NCI-H345 (cell line): ENCODE results near the gene TBX2.
"Not testable (repeated sequence)": the region's sequence is repeated elsewhere in the genome, so short reads cannot be mapped to it uniquely, and the experiment has no call there.

Source experiments
- DNase-seq: peaks from one replicate; lab custom pipeline; 2025; lab: John Stamatoyannopoulos, UW

TBX2 gene

GRCh38 chr17:61431594-61432311, 32.1 kb downstream of the TBX2 start:
- DNase-seq, result no peak

GRCh38 chr17:61436273-61436672, 36.6 kb downstream of the TBX2 start:
- no peak for DNase-seq

GRCh38 chr17:61436995-61437704, 37.5 kb downstream of the TBX2 start:
- DNase-seq, result no peak

GRCh38 chr17:61440697-61441096, 41.1 kb downstream of the TBX2 start:
- DNase-seq, result no peak

GRCh38 chr17:61441507-61441906, 41.9 kb downstream of the TBX2 start:
- DNase-seq, result not testable (repeated sequence)

DNA sequence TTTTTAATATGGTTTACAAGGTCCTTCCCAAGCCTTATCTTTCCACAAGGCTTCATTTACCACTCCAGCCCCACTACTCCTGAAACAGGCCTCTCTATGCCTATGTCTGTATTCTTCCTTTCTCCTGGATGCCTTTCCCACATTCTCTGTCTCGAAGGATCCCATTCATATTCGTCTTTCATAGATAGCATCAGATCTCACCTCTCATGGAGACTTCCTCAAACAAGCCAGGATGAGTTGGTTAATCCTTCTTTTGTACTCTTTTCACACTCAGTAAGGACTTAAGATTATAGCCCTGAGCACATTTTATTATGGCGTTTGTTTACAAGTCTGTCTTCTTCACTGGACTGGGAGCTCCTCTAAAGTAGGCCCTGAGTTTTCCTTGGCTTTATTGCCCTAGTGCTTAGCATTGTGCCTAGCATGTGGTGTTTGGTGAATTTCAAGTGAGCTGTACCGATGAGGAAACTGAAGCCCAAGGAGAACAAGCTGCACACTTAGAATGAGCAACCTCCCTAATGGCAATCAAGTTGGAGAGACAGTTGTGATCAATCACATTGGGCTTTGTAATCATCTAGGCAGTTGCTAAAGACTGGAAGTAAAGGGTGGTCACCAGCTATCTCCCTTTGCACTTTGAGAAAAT, 42.6 kb downstream of the TBX2 start:
- no peak for DNase-seq

- DNase-seq, result no peak
These were observed 43.3 kb downstream of the TBX2 start for GRCh38 chr17:61442878-61443474.

DNA sequence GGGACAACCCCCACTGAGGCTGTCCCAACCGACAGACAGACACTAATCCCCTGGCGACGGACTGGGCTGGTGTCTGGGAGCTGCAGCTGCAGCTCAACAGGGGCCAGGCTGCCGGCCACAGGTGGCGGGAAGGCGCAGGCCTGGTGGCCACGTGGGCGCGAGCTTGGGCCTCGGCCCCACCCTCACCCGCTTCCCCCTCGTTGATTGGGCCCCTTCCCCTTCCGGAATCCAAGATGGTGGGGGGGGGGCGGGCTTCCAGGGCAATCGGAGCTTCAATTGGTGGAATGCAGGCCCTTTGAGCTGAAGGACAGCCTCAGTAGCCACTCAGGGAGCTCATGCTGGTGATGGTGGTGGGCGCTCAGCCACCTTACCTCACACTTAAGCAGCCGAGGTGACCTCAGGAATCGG, 43.8 kb downstream of the TBX2 start:
- no peak for DNase-seq

GRCh38 chr17:61444075-61444474, 44.4 kb downstream of the TBX2 start:
- no peak for DNase-seq

GRCh38 chr17:61444831-61445230, 45.2 kb downstream of the TBX2 start:
- no peak for DNase-seq

DNA sequence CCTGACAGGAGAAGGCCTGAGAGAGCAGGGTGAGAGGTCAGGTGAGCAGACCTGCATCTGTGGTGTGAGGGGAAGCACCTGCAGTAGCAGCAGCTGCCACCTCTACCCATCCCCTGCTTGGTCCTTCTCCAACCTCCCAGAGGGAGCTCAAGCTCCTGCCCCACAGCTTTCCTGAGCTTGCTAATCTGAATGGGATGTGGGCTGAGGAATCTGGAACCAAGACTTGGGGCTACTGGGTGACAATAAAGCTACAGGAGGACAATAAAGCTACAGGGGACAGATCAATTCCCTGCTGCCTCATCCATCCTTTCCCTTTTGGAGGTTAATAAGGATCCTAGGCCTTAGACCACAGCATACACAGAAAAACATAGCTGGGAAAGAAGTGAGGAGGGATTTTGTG, 47.7 kb downstream of the TBX2 start:
- no peak for DNase-seq

- DNase-seq, result no peak
These were observed 48.4 kb downstream of the TBX2 start for GRCh38 chr17:61448042-61448441.

DNA sequence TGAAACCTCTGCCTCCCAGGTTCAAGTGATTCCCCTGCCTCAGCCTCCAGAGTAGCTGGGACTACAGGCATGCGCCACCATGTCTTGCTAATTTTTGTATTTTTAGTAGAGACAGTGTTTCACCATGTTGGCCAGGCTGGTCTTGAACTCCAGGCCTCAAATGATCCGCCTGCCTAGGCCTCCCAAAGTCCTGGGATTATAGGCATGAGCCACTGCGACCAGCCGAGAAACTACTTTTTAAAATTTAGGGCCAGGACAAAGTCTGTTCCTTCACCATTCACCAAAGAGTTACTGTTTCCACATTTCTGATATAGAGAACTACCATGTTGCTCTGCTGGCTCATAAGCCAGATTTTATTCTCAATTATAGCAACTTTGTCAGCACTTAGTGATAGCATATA, 49.5 kb downstream of the TBX2 start:
- not testable (repeated sequence) for DNase-seq

DNA sequence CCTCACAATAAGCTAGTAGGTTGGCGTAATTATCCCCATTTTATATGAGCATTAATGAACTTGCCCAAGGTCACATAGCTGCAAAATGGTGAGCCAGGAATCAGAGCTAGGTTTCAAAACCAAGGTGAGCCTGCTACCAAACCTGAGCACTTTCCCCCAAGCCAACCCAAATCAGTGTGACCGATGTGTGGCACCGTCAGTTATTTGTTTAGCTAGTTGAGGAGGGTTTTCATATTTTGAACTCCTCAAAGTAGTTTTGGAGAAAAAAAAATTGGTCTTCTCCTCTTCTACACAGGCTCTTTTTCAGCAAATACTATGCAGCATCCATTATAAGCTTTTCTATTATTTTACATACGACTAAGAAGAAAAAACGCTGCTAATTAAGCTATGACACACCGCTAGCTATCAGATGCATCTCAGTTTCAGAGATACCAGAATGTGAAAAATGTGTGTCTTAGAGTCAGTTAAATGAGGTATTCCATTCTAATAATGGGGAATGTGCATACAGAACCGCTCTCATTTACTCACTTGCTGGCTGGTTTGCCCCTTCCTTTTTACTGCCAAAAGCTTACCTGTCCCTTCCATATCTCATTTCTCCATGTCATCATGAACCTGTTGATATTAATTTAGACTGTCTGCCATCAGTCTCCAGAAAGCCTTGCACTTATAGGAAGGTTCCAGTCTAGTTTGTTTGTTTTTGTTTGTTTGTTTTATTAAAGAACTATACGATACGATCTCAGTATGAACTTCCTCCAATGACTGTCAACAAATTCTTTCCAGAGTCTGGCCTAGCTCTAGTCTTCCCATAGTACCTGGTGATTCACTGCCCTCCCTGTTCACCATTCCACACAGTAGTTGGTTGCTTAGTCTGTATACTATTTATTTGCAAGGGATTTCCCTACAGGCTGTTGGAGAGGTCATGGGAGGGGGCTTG, 50.3 kb downstream of the TBX2 start:
- no peak for DNase-seq

- no peak for DNase-seq
These were observed 51.2 kb downstream of the TBX2 start for GRCh38 chr17:61450641-61451537.

DNA sequence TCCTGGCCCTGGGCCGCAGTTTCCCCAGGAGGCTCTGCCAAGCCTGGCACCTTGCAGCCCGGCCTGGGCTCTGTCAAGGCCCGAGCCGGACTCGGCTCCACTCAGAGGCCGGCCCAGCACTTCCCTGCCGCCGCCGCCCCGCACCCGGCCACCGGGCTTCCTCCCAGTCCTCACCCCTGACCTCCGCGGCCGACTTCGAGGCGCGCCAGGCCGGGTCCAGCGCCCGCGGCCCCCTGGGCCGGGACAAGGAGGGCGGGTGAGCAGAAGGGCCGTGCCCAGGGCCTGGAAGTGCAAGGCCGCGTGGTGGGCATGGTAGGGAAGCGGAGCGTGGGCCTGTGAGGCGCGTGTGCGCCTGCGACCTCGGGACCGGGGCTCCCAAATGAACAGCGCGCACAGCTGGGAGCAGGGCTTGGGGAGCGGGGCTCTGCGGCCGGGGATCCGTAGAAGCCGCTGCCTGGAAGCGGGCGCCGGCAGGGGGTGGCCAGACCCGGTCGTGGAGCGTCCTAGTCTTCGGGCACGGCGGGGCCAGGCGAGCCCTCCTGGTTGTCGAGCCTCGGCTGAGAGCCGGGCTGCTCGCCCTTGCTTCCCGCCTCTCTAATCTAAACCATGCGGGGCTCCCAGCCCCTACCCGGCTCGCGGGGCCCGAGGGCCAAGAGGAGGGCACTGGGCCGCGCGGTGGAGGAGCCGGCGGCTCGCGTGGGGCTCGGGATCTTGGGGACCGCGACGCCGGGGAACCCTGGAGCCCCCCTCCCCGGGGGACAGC, 52.1 kb downstream of the TBX2 start:
- DNase-seq, result no peak

DNA sequence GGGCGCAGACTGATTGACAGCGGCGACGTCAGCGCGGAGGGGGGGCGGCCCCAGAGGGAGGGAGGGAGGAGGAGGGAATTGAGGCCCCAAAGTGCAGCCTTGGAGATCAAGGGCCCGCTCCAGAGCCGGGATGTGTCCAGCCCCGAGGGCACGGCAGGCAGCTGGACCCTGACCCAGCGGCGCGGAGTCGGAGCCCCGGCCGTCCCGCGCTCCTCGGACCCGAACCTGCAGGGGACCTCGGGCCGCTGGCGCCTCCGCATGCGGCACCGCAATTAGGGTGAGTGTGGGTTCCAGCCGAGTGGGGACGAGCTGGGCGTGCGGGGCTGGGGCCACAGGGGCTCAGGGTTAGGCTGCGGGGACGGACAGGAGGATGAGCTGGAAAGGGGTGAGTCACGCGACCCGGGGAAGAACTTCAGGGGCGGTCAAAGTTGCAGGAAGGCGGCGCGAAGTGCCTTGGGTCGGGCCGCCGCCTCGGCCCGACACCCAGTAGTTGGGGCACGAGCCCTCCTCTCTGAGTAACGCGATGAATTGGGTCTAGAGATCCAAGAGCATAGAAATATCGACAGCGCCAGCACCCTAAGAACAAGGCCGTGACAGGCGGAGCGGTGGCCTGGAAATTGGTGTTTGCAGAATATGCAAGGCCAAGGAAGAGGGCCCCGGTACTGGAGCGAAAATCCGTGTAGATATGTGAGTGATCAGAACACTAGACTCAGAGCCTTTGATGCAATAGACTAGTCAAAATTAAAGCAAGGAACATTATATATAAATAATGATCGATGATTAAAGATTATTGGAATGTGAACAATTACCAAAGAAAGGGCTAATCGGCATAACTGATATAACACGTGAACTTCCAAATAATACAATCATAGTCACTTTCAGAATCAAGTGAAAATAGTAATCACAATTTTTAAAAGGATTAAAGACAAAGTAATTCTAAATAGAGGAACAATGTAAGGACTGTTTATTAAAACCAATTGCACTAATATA, 53.0 kb downstream of the TBX2 start, which contains the start of gene TBX4:
TBX4 (plus strand) TSS at position 122 of the 990 bp plus-strand sequence. CDS start 4,069 bp downstream, outside the sequence.
- no peak for DNase-seq
